ENCODE results near the gene CD209.

The CD209 gene

GRCh38 chr19:7701049-7701653 is 46.2 kb downstream of the CD209 start:
- H3K4me3 ChIP-seq (ENCODE audit: insufficient read depth, low read depth, low read length, poor library complexity, severe bottlenecking) = no peak overlapping the region
- H3K9me3 ChIP-seq (ENCODE audit: control insufficient read depth, low read length) = no peaks in the 10 kb centered on the region
- DNase-seq = no peak
- no peaks in the 10 kb centered on the region for H3K27me3 ChIP-seq (replicated peaks; ENCODE audit: control insufficient read depth, insufficient read depth, low read length, poor library complexity, severe bottlenecking)
- H3K27ac ChIP-seq (ENCODE audit: insufficient read depth, low read length, poor library complexity, severe bottlenecking) = no peak overlapping the region
- no peaks in the 10 kb centered on the region for H3K36me3 ChIP-seq (ENCODE audit: control insufficient read depth, insufficient read depth, low read length)
- peaks cover 6% of the 10 kb centered on the region for H3K4me1 ChIP-seq (ENCODE audit: control insufficient read depth, insufficient read depth, low read length, poor library complexity, severe bottlenecking)

DNA sequence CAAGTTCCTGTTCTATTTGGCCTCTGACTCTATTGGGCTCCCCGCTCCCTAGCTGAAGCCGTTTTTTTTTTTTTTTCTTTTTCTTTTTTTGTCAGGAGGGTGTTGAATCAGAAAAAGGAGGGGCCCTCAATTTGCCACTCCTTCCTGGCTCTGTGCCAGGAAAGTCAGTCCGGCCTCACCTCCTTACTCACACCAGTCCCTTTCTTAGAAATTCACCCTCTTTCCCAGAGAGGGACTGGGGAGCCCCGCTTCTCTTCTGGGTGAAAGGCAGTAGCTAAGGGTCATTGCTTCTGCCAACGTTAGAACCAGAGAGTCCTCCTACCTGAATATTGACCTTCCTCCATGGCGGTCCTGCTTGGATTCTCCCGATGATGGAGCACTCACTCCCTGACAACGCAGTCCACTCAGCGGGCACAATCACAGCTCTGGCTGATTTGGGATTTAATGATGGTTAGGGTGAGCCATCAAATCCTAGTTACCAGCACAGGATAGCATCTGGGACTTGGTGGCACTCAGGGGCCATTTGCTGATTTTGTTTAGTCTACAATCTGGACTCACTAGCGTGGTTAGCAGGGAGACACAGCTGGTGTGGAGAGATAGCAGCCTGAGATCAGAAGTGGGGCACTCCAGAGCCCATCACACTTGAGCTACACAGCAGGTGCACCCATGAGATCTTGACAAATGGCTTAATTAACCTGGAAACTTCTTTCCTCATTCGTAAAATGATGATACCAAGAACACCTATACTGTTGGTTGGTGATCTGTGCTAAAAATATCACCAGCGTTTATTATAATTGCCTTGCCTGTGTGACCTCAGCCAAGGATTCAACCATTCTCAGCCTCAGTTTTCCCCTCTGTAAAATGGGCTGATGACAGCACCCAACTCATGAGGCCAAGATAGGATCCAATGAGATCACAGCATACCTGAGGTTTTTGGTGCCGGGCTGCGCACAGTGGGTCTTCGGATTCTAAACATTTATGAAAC is 47.6 kb downstream of the CD209 start:
- Histone ChIP-seq H3K4me3 (ENCODE audit: insufficient read depth, low read depth, low read length, poor library complexity, severe bottlenecking) (no peak overlapping the region), H3K9me3 (ENCODE audit: control insufficient read depth, low read length) (no peaks in the 10 kb centered on the region), H3K27me3 (replicated peaks; ENCODE audit: control insufficient read depth, insufficient read depth, low read length, poor library complexity, severe bottlenecking) (no peaks in the 10 kb centered on the region), H3K27ac (ENCODE audit: insufficient read depth, low read length, poor library complexity, severe bottlenecking) (no peak overlapping the region), H3K4me1 (ENCODE audit: control insufficient read depth, insufficient read depth, low read length, poor library complexity, severe bottlenecking) (no peaks in the 10 kb centered on the region), H3K36me3 (ENCODE audit: control insufficient read depth, insufficient read depth, low read length) (no peaks in the 10 kb centered on the region)
- no peak for DNase-seq

GRCh38 chr19:7699003-7699402 is 48.3 kb downstream of the CD209 start:
- Histone ChIP-seq H3K9me3 (ENCODE audit: control insufficient read depth, low read length) (no peaks in the 10 kb centered on the region), H3K4me1 (ENCODE audit: control insufficient read depth, insufficient read depth, low read length, poor library complexity, severe bottlenecking) (no peaks in the 10 kb centered on the region), H3K4me3 (ENCODE audit: insufficient read depth, low read depth, low read length, poor library complexity, severe bottlenecking) (no peak overlapping the region), H3K27ac (ENCODE audit: insufficient read depth, low read length, poor library complexity, severe bottlenecking) (no peak overlapping the region), H3K27me3 (replicated peaks; ENCODE audit: control insufficient read depth, insufficient read depth, low read length, poor library complexity, severe bottlenecking) (no peaks in the 10 kb centered on the region), H3K36me3 (ENCODE audit: control insufficient read depth, insufficient read depth, low read length) (no peaks in the 10 kb centered on the region)
- no peak for DNase-seq

- Histone ChIP-seq H3K9me3 (ENCODE audit: control insufficient read depth, low read length) (no peaks in the 10 kb centered on the region), H3K4me1 (ENCODE audit: control insufficient read depth, insufficient read depth, low read length, poor library complexity, severe bottlenecking) (no peaks in the 10 kb centered on the region), H3K27ac (ENCODE audit: insufficient read depth, low read length, poor library complexity, severe bottlenecking) (no peak overlapping the region), H3K36me3 (ENCODE audit: control insufficient read depth, insufficient read depth, low read length) (no peaks in the 10 kb centered on the region), H3K4me3 (ENCODE audit: insufficient read depth, low read depth, low read length, poor library complexity, severe bottlenecking) (no peak overlapping the region), H3K27me3 (replicated peaks; ENCODE audit: control insufficient read depth, insufficient read depth, low read length, poor library complexity, severe bottlenecking) (no peaks in the 10 kb centered on the region)
- DNase-seq = no peak
Observed at GRCh38 chr19:7698583-7698982, 48.8 kb downstream of the CD209 start.

DNA sequence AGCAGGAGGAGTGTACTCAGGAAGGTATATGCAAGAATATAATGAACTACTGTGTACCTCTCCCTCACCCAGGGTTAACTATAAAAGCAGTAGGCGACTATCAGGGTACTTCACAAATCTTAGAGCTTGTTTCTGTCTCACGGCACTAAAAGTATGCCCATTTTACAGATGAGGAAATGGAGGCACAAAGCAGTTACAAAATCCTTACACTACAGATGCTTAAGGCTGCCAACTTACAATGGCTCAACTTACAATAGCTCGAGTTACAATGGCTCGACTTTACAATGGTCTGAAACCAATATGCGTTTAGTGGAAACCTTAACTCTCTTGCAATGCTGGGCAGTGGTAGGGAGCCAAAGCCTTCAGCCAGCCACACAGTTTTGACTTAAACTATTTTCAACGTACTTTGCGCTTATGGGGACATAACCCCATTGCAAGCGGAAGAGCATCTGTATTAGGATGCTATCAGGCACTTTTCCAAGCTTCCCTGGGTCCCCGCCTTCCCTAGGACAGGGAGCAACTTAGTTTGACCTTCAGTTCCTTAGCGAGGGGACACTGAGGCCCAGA is 49.5 kb downstream of the CD209 start:
- no peaks in the 10 kb centered on the region for H3K9me3 ChIP-seq (ENCODE audit: control insufficient read depth, low read length)
- H3K4me1 ChIP-seq (ENCODE audit: control insufficient read depth, insufficient read depth, low read length, poor library complexity, severe bottlenecking) = no peaks in the 10 kb centered on the region
- no peaks in the 10 kb centered on the region for H3K27me3 ChIP-seq (replicated peaks; ENCODE audit: control insufficient read depth, insufficient read depth, low read length, poor library complexity, severe bottlenecking)
- H3K27ac ChIP-seq (ENCODE audit: insufficient read depth, low read length, poor library complexity, severe bottlenecking) = no peak overlapping the region
- no peak overlapping the region for H3K4me3 ChIP-seq (ENCODE audit: insufficient read depth, low read depth, low read length, poor library complexity, severe bottlenecking)
- no peaks in the 10 kb centered on the region for H3K36me3 ChIP-seq (ENCODE audit: control insufficient read depth, insufficient read depth, low read length)
- no peak for DNase-seq

- H3K4me3 ChIP-seq (ENCODE audit: insufficient read depth, low read depth, low read length, poor library complexity, severe bottlenecking) = no peak overlapping the region
- no peak overlapping the region for H3K27ac ChIP-seq (ENCODE audit: insufficient read depth, low read length, poor library complexity, severe bottlenecking)
- DNase-seq = no peak
- H3K36me3 ChIP-seq (ENCODE audit: control insufficient read depth, insufficient read depth, low read length) = no peaks in the 10 kb centered on the region
- H3K27me3 ChIP-seq (replicated peaks; ENCODE audit: control insufficient read depth, insufficient read depth, low read length, poor library complexity, severe bottlenecking) = no peaks in the 10 kb centered on the region
- no peaks in the 10 kb centered on the region for H3K4me1 ChIP-seq (ENCODE audit: control insufficient read depth, insufficient read depth, low read length, poor library complexity, severe bottlenecking)
- H3K9me3 ChIP-seq (ENCODE audit: control insufficient read depth, low read length) = no peaks in the 10 kb centered on the region
Observed at GRCh38 chr19:7694499-7694898, 52.8 kb downstream of the CD209 start.

GRCh38 chr19:7692417-7693088 is 54.8 kb downstream of the CD209 start:
- H3K27ac ChIP-seq (ENCODE audit: insufficient read depth, low read length, poor library complexity, severe bottlenecking) = no peak overlapping the region
- DNase-seq = no peak
- no peak overlapping the region for H3K4me3 ChIP-seq (ENCODE audit: insufficient read depth, low read depth, low read length, poor library complexity, severe bottlenecking)
- H3K36me3 ChIP-seq (ENCODE audit: control insufficient read depth, insufficient read depth, low read length) = no peaks in the 10 kb centered on the region
- no peaks in the 10 kb centered on the region for H3K27me3 ChIP-seq (replicated peaks; ENCODE audit: control insufficient read depth, insufficient read depth, low read length, poor library complexity, severe bottlenecking)
- no peaks in the 10 kb centered on the region for H3K4me1 ChIP-seq (ENCODE audit: control insufficient read depth, insufficient read depth, low read length, poor library complexity, severe bottlenecking)
- no peaks in the 10 kb centered on the region for H3K9me3 ChIP-seq (ENCODE audit: control insufficient read depth, low read length)

DNA sequence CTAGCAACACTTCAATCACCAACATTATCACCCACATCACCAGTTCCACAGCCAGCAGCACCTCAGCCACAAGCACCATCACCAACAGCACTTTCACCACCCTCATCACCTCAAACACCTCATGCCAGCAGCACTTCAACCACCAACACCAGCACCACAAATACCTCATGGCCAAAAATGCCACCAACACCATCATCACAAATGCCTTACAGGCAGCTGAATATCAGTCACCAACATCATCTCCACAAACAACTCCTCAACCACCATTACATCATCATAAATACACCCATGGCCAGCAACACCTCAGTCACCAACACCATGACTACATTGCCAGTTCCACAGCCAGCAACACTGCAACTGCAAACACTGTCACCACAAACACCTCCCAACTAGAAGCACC is 55.8 kb downstream of the CD209 start:
- no peaks in the 10 kb centered on the region for H3K9me3 ChIP-seq (ENCODE audit: control insufficient read depth, low read length)
- H3K4me1 ChIP-seq (ENCODE audit: control insufficient read depth, insufficient read depth, low read length, poor library complexity, severe bottlenecking) = no peaks in the 10 kb centered on the region
- H3K4me3 ChIP-seq (ENCODE audit: insufficient read depth, low read depth, low read length, poor library complexity, severe bottlenecking) = no peak overlapping the region
- no peak overlapping the region for H3K27ac ChIP-seq (ENCODE audit: insufficient read depth, low read length, poor library complexity, severe bottlenecking)
- H3K27me3 ChIP-seq (replicated peaks; ENCODE audit: control insufficient read depth, insufficient read depth, low read length, poor library complexity, severe bottlenecking) = no peaks in the 10 kb centered on the region
- H3K36me3 ChIP-seq (ENCODE audit: control insufficient read depth, insufficient read depth, low read length) = no peaks in the 10 kb centered on the region
- DNase-seq = no peak

DNA sequence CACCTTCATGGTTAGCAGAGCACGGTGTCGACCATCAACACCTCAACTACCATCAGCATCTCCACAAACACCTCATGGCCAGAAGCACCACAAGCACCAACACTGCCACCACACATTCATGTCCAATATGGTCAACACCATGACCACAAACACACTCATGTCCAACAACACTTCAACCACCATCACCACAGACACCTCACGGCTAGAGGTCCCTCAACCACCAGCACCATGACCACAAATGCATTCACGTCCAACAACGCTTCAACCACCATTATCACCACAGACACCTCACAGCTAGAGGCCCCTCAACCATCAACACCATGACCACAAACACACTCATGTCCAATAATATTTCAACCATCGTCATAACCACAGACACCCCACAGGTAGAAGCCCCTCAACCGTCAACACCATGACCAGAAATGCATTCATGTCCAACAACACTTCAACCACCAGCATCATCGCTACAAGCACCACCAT is 56.5 kb downstream of the CD209 start:
- no peaks in the 10 kb centered on the region for H3K36me3 ChIP-seq (ENCODE audit: control insufficient read depth, insufficient read depth, low read length)
- no peaks in the 10 kb centered on the region for H3K9me3 ChIP-seq (ENCODE audit: control insufficient read depth, low read length)
- no peaks in the 10 kb centered on the region for H3K4me1 ChIP-seq (ENCODE audit: control insufficient read depth, insufficient read depth, low read length, poor library complexity, severe bottlenecking)
- H3K27me3 ChIP-seq (replicated peaks; ENCODE audit: control insufficient read depth, insufficient read depth, low read length, poor library complexity, severe bottlenecking) = no peaks in the 10 kb centered on the region
- no peak overlapping the region for H3K27ac ChIP-seq (ENCODE audit: insufficient read depth, low read length, poor library complexity, severe bottlenecking)
- H3K4me3 ChIP-seq (ENCODE audit: insufficient read depth, low read depth, low read length, poor library complexity, severe bottlenecking) = no peak overlapping the region
- no peak for DNase-seq
